GM12865 (cell line): ENCODE data around the gene PNPLA5.

Source experiments
- DNase-seq: peaks from one replicate; pipeline ENCODE4 v3.0.0; 2010; ENCODE audit warnings: low read depth
- H3K4me3 ChIP-seq: 2 replicates; pipeline ENCODE4 v1.5.1; 2011; ENCODE audit warnings: mild to moderate bottlenecking, low read depth, low read length, control low read depth
- CTCF ChIP-seq: IDR thresholded peaks from 2 replicates; pipeline ENCODE4 v1.5.1; 2011; ENCODE audit warnings: low read length, control low read depth, low read depth, inconsistent platforms; ENCODE audit not compliant: insufficient read depth; ENCODE audit errors: missing control alignments

PNPLA5 gene

GRCh38 chr22:43860831-43861230 lies 31.0 kb downstream of the PNPLA5 start:
- no peak for DNase-seq
- no peak for TF ChIP-seq CTCF
- H3K4me3 ChIP-seq: no peak overlapping the region

- no peak for DNase-seq
- no peak overlapping the region for H3K4me3 ChIP-seq
- no peak for TF ChIP-seq CTCF
Measured at GRCh38 chr22:43860126-43860525, 31.7 kb downstream of the PNPLA5 start.

- no peak overlapping the region for H3K4me3 ChIP-seq
- TF ChIP-seq CTCF: no peak
- DNase-seq: no peak
Measured at GRCh38 chr22:43859621-43860020, 32.2 kb downstream of the PNPLA5 start.

- no peak for TF ChIP-seq CTCF
- DNase-seq: no peak
- H3K4me3 ChIP-seq: no peak overlapping the region
Measured at GRCh38 chr22:43859176-43859575, 32.6 kb downstream of the PNPLA5 start.

- no peak for DNase-seq
- H3K4me3 ChIP-seq: no peak overlapping the region
- no peak for TF ChIP-seq CTCF
Measured at GRCh38 chr22:43858156-43858895, 33.5 kb downstream of the PNPLA5 start.

- no peak for TF ChIP-seq CTCF
- DNase-seq: no peak
Measured at GRCh38 chr22:43857367-43857766, 34.4 kb downstream of the PNPLA5 start.

GRCh38 chr22:43855431-43855830 lies 36.4 kb downstream of the PNPLA5 start:
- no peak for TF ChIP-seq CTCF
- DNase-seq: no peak
- H3K4me3 ChIP-seq: no peak overlapping the region

More at GRCh38 chr22:43857367-43857766, 34.4 kb downstream of the PNPLA5 start:
- H3K4me3 ChIP-seq: no peak overlapping the region
